Transverse colon (tissue), 4 donors: ENCODE results near the gene GPC1. TPM values are rescaled to one million over a fixed set of nuclear protein-coding genes. Genes with fewer than 3 reads are reported as not detected.

Source experiments
- DNase-seq: peaks from one replicate; pipeline ENCODE4 v3.0.0-alpha.2; 2019
- H3K27ac ChIP-seq, 4 donors: fragments of 200-600 bp; sonication (generic); 2 replicates each; pipeline ENCODE4 v1.5.1; 2016 to 2018; ENCODE audit warnings: inconsistent platforms in 4 of 4
- H3K27me3 ChIP-seq: fragments of 200-600 bp; sonication (generic); 2 replicates; pipeline ENCODE4 v1.5.1; 2017; ENCODE audit warnings: inconsistent platforms
- H3K36me3 ChIP-seq, 4 donors: fragments of 200-600 bp; sonication (generic); 2 replicates each; pipeline ENCODE4 v1.5.1; 2017 to 2019; ENCODE audit warnings: inconsistent platforms in 4 of 4
- H3K4me1 ChIP-seq, 4 donors: fragments of 200-600 bp; sonication (generic); 2 replicates each; pipeline ENCODE4 v1.5.1; 2017 to 2020; ENCODE audit warnings: inconsistent platforms in 4 of 4
- H3K4me3 ChIP-seq, 4 donors: fragments of 200-600 bp; sonication (generic); 1 replicate in 1 of 4; 2 replicates in 3 of 4; pipeline versions ENCODE4 v1.5.1 to v1.6.1; 2017 to 2019; ENCODE audit warnings: inconsistent platforms in 4 of 4
- H3K9me3 ChIP-seq, 2 donors: fragments of 200-600 bp; sonication (generic); 2 replicates each; pipeline ENCODE4 v1.5.1; 2017 to 2019; ENCODE audit warnings: inconsistent platforms in 2 of 2
- EP300 ChIP-seq: sonication (generic); formaldehyde crosslinking; IDR thresholded peaks from one replicate; pipeline ENCODE4 v1.6.1; 2017; ENCODE audit warnings: antibody characterized with exemption, low read depth
- POLR2A ChIP-seq: fragments of 450-650 bp; IDR thresholded peaks from one replicate; pipeline ENCODE4 v1.6.1; 2016; ENCODE audit warnings: antibody characterized with exemption, mild to moderate bottlenecking, moderate library complexity
- POLR2AphosphoS5 ChIP-seq, 3 donors: sonication (generic); formaldehyde crosslinking; IDR thresholded peaks; one replicate each; pipeline ENCODE4 v1.6.1; 2016; ENCODE audit warnings: antibody characterized with exemption in 3 of 3
- WGBS, 2 donors: methylation state at CpG; one replicate each; pipeline ENCODE4 v1.1.5; 2018; ENCODE audit warnings: low coverage in 1 of 2; 5-methylcytosine and 5-hydroxymethylcytosine counted together
- in situ Hi-C, 4 donors: fragments of 200-750 bp; cut with MboI; loops; one replicate each; pipeline versions ENCODE4 v1.15.0 to v1.15.1; 2017; ENCODE audit warnings: low sequenced_read_pairs in 3 of 4, low pct_ligation_motif_present in 1 of 4, low pct_unique_long_range_greater_than_20kb in 1 of 4
- intact Hi-C: fragments of 100-400 bp; cut with DNase I; formaldehyde crosslinking; loops from one replicate; pipeline ENCODE4 v1.15.1; 2023; ENCODE audit warnings: low total_unique reads
- total RNA-seq, 4 donors: library from RNA; depleted of rRNA; stranded (reverse); fragments of >200 nt; gene quantifications; one replicate each; pipeline ENCODE4 v1.1.0, GENCODE V29; 2016
- TF ChIP-seq, protein P1 (sequence below), 5 experiments: fragments of 200-600 bp in 3 of 5; fragments of 450-650 bp in 2 of 5; sonication (generic) in 3 of 5; IDR thresholded peaks; 1 replicate in 2 of 5; 2 replicates in 3 of 5; pipeline ENCODE4 v1.5.1; 2016 to 2017; ENCODE audit warnings: antibody characterized with exemption in 5 of 5, inconsistent platforms in 3 of 5, mild to moderate bottlenecking in 2 of 5, moderate library complexity in 1 of 5

The GPC1 gene
- total RNA-seq, 4 donors from 2014 or later = 10.4 to 31.8 (median 18.0) TPM

DNA sequence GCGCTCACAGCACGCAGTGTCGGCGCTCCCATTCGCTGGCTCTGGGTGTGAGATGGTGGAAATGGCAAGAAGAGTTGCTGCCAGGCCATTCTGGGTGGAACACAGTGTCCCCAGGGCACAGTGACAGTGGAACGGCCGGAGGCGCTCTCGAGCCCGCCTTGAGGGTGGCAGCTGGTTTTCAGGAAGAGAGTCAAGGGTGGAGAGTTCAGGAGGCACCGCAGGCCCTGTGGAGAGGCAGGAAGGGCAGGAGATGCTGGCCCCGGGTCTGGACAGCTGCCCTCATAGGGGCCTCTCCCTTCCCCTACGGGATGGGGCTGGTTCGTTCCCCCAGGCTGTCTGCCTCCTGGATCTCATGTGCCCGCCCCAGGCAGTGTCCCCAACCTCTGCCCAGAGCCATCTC, 12.5 kb downstream of the GPC1 start:
- H3K4me3 ChIP-seq = no peak overlapping the region
- in situ Hi-C loops = loop anchor here in 1 of 4 donors (25.0 kb wide), 1 partner anchor 211 kb away; no protein-coding TSS in a partner anchor
- 56% methylated on average over 7 of the region's 15 CpGs; no CpG with 5 or more reads in 1 of the 2 donors for WGBS, 2 donors
- H3K27me3 ChIP-seq = peaks cover 27% of the 10 kb centered on the region
- H3K36me3 ChIP-seq = no peaks in the 10 kb centered on the region
- peaks cover 6 to 10% (median 9%) of the 10 kb centered on the region in 4 donors for H3K4me1 ChIP-seq
- intact Hi-C loops = no loop called here
- H3K9me3 ChIP-seq = no peaks in the 10 kb centered on the region
- TF ChIP-seq, protein P1, sequence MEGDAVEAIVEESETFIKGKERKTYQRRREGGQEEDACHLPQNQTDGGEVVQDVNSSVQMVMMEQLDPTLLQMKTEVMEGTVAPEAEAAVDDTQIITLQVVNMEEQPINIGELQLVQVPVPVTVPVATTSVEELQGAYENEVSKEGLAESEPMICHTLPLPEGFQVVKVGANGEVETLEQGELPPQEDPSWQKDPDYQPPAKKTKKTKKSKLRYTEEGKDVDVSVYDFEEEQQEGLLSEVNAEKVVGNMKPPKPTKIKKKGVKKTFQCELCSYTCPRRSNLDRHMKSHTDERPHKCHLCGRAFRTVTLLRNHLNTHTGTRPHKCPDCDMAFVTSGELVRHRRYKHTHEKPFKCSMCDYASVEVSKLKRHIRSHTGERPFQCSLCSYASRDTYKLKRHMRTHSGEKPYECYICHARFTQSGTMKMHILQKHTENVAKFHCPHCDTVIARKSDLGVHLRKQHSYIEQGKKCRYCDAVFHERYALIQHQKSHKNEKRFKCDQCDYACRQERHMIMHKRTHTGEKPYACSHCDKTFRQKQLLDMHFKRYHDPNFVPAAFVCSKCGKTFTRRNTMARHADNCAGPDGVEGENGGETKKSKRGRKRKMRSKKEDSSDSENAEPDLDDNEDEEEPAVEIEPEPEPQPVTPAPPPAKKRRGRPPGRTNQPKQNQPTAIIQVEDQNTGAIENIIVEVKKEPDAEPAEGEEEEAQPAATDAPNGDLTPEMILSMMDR (IDR thresholded peaks at IDR 0.05) = no peak
- no peak for TF ChIP-seq POLR2AphosphoS5 (IDR thresholded peaks at IDR 0.05)
- no peak for TF ChIP-seq EP300
- H3K27ac ChIP-seq = no peak overlapping the region
- DNase-seq = no peak

DNA sequence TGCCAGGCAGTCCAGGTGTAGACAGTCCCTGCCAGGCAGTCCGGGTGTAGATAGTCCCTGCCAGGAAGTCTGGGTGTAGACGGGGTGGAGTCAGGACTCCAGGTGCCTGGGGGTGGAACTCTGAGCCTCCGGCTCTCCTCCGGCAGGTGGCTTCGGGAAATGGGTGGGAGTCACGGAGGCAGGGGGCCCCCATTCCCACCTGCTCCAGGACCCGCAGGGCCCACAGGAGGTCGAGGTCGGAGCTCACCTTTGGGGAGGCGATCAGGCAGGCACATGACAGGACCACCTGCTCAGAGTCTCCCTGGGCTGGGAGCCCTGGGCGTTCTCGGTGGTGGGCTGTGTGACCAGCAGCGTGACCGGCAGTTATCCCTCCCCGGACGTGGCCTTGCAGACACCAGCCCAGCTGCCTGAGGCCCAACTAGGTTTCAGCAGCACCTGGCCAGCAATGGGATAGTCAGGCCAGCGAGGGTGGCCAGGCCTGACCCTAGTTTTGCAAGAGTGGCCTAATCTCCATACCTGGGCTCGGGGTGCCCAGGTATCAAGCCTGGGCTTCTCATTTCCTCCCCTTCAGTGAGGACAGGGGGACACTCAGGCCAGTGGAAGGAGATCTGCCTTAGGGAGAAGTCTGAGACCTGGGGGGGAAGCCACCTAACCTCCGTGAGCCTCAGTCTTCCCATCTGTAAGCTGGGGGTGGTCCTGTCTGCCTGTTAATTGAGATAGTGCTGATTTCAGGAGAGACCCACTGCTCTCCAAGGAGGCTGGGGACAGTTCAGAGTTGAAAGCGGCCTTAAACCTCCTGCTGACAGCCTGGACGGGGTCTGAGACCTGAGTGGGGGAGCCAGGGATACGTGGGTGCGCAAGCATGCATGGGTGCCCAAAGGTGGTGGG, 13.2 kb downstream of the GPC1 start:
- Histone ChIP-seq H3K4me1 (peaks cover 6 to 11% (median 10%) of the 10 kb centered on the region in 4 donors), H3K27ac (no peak overlapping the region), H3K27me3 (peaks cover 31% of the 10 kb centered on the region), H3K36me3 (no peaks in the 10 kb centered on the region), H3K9me3 (no peaks in the 10 kb centered on the region), H3K4me3 (no peak overlapping the region)
- intact Hi-C loops (no loop called here), in situ Hi-C loops (loop anchor here in 1 of 4 donors (25.0 kb wide), 1 partner anchor 211 kb away; no protein-coding TSS in a partner anchor)
- no peak for DNase-seq
- no peak for TF ChIP-seq POLR2AphosphoS5 (IDR thresholded peaks at IDR 0.05)
- TF ChIP-seq POLR2A = no peak
- TF ChIP-seq, protein P1 (IDR thresholded peaks at IDR 0.05) = no peak
- TF ChIP-seq EP300 = no peak
- WGBS, 2 donors = 81 to 93% methylated on average over 3 to 22 of the region's 23 CpGs

DNA sequence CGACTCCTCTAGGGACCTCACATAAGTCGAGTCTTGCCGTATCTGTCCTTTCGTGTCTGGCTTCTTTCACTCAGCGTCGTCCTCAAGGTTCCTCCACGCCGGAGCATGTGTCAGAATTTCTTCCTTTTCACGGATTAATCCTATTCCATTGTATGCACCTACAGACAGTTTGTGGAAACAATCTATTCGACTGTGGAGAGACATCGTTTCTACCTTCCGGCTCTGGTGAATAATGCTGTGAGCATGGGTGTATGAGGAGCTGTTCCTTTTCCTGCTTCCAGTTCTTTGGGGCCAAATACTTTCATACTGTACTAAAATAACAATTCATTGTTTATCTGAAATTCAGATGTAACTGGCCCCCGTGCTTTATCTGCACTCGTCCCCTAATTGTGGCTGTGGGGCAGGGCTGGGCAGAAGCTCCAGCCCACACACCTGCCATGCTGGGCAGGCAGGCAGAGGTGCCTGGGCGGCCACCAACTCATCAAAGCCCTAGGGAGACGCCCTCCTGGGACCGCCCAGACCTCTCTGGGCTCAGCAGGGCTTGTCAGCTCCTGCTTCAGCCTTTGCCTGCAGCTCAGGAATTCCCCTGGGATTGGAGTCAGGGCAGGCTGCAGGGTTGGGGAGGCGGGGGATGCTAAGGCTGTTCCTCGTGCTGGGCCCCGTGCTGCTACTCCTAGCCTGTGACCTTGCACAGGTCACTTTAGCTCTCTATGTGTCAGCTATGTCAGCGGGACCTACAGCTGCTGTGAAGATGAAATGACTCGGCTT, 14.5 kb downstream of the GPC1 start:
- Histone ChIP-seq H3K9me3 (no peaks in the 10 kb centered on the region), H3K27me3 (peaks cover 44% of the 10 kb centered on the region), H3K4me3 (no peak overlapping the region), H3K4me1 (peaks cover 6 to 18% (median 12%) of the 10 kb centered on the region in 4 donors), H3K36me3 (no peaks in the 10 kb centered on the region), H3K27ac (no peak overlapping the region)
- 58 to 70% methylated on average over 11 to 22 of the region's 22 CpGs for WGBS, 2 donors
- DNase-seq = no peak
- intact Hi-C loops (no loop called here), in situ Hi-C loops (loop anchor here in 1 of 4 donors (25.0 kb wide), 1 partner anchor 213 kb away; no protein-coding TSS in a partner anchor)
- TF ChIP-seq POLR2A (no peak), POLR2AphosphoS5 (IDR thresholded peaks at IDR 0.05) (no peak), EP300 (no peak)
- TF ChIP-seq, protein P1 (IDR thresholded peaks at IDR 0.05) = no peak

DNA sequence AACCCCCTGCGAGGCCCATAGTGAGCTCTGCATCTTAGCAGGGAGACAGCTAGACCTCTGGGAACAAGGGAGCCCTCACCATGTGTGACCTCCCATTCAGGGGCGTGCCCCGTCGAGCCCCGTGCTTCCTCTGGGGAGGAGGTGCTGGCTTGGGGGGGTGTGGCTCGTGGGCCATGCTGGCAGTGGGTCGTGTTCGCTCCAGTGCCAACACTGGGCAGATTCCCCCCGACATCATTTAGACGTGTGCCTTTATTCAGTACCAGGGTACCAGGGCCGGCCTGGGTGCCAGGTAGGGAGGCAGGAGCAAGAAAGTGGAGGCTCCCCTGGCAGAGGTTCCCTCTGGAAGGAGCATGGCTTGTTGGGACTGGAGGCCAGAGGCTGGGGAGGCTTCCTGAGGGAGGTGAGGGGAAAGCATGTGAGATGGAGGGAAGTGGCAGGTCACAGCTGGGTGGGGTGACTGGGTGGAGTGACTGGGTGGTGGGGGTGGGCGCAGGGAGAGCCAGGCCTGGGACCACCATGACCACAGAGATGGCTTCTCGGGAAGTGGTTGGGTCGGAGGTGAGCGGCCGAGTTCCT, 15.2 kb downstream of the GPC1 start:
- TF ChIP-seq POLR2A (no peak), POLR2AphosphoS5 (IDR thresholded peaks at IDR 0.05) (no peak), EP300 (no peak)
- TF ChIP-seq, protein P1 (IDR thresholded peaks at IDR 0.05) = no peak
- in situ Hi-C loops (no loop called here), intact Hi-C loops (no loop called here)
- Histone ChIP-seq H3K4me3 (no peak overlapping the region), H3K27me3 (peaks cover 51% of the 10 kb centered on the region), H3K4me1 (peaks cover 6 to 20% (median 14%) of the 10 kb centered on the region in 4 donors), H3K9me3 (no peaks in the 10 kb centered on the region), H3K27ac (no peak overlapping the region), H3K36me3 (no peaks in the 10 kb centered on the region)
- WGBS, 2 donors = 61% methylated on average over 15 of the region's 16 CpGs; no CpG with 5 or more reads in 1 of the 2 donors
- no peak for DNase-seq
